HT-29 (cell line): Measurements from ENCODE around the gene KCNQ1. TPM values are rescaled to one million over a fixed set of nuclear protein-coding genes. Genes with fewer than 3 reads are reported as not detected.

Source experiments
- DNase-seq: peaks from one replicate; pipeline ENCODE4 v3.0.0-alpha.2; 2015; ENCODE audit warnings: low spot score
- total RNA-seq: library from RNA; depleted of rRNA; stranded (reverse); fragments of >200 nt; shearing (Covaris generic); gene quantifications from 2 replicates; pipeline ENCODE4 v1.2.3, GENCODE V29; 2014

The KCNQ1 gene
- total RNA-seq, 1 experiment from 2014 or later = 9.9 TPM

GRCh38 chr11:2870969-2871680 lies 426.3 kb downstream of the KCNQ1 start:
- no peak for DNase-seq

DNA sequence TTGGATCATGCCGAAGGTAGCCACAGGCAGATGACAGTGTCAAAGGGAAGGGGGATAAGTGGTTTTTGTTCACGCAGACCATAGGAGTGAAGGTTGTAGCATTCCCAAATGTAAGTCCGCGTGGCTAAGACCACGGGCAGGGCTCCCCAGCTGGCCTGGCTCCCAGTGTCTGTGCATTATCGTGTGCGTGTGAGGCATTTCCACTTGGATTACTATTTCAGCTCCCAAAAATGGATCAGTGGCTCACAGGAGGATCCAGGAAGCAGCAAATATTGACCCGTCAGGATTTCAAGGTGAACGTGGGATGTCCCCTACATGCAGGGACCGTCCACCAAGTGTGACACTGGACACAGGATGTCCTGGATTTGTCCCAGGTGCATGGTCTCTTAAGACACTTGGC lies 430.2 kb downstream of the KCNQ1 start:
- no peak for DNase-seq

DNA sequence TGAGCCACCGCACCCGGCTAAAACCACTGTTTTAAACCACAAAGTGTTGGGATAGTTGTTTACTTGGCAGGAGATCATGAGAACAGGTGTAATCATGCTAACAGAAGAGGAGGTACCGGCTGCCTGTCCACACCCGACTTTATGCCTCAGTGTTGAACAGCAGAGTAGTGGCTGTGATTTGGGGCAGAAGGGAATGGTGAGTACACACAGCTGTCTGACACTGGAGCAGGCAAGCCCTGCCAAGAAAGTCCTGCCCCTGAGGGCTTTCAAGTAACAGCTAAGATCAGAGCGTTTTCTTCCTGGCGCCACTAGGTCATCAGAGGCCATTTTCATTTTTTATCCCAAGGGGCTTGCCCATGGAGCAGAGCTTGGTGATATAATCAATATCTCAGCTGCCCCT lies 432.7 kb downstream of the KCNQ1 start:
- no peak for DNase-seq

DNA sequence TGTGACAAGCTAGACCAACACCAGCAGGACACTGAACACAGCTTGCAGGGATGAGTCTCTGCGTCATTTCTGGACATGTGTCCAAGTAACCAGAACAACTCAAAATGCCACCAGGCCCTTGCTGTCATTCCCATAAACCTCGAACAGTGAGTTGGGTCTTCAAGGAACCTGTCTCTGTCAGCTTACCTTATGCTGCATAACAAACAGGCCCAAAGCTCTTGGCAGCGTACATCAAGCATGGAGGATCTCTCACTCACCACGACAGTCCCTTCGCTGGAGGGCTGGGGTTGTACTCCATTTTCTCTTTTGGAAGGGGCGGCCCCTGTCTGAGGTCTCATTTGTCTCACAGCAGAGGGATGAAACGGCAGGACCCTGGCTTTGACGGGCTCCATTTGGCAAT lies 434.0 kb downstream of the KCNQ1 start:
- no peak for DNase-seq

GRCh38 chr11:2880646-2881045 lies 435.8 kb downstream of the KCNQ1 start:
- DNase-seq = no peak

DNA sequence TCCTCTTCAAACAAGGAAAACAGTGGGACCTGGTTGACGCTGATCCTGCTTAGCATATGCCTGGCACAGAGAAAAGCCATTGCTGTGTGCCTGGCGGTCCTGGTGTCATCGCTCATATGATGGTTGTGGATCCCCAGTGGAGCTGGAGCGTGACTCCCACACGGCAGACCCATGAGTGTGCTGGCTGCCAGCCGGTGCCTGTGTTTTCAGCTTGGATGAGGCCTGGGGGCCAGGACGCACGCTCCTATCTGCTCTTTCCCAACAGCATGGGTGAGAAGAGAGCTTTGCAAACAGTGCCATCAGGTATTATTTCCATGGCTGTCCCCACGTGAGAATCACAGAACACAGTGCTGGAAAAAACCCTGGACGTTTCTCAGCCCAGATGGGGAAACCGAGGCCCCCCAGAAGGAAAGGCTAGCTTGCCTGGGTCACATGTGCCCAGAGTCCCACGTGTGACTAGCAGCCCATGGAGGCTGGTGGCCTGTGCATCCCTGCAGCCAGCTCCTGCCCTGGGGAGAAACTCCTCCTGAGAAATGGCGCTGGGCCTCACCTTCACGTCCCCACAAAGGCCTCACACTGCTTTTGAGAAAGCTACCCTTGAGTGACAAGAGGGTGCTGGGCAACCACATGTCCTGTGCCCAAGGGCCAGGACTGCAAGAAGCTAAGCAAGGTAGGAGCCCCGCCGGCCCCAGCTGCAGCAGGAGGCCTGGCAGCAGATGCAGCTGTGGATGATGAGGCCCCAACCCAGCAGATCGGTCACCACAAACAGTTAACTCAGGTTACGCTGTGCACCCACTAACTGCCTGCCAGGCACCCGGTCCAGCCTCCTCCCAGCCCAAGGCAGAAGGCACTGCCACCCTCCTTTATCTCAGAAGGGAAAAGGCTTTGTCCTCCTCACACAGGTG lies 436.5 kb downstream of the KCNQ1 start:
- DNase-seq = no peak

- no peak for DNase-seq
Measured at GRCh38 chr11:2881981-2882375, 437.2 kb downstream of the KCNQ1 start.

GRCh38 chr11:2882396-2883110 lies 437.7 kb downstream of the KCNQ1 start:
- DNase-seq = no peak

- no peak for DNase-seq
Measured at GRCh38 chr11:2883640-2883978, 438.8 kb downstream of the KCNQ1 start.

DNA sequence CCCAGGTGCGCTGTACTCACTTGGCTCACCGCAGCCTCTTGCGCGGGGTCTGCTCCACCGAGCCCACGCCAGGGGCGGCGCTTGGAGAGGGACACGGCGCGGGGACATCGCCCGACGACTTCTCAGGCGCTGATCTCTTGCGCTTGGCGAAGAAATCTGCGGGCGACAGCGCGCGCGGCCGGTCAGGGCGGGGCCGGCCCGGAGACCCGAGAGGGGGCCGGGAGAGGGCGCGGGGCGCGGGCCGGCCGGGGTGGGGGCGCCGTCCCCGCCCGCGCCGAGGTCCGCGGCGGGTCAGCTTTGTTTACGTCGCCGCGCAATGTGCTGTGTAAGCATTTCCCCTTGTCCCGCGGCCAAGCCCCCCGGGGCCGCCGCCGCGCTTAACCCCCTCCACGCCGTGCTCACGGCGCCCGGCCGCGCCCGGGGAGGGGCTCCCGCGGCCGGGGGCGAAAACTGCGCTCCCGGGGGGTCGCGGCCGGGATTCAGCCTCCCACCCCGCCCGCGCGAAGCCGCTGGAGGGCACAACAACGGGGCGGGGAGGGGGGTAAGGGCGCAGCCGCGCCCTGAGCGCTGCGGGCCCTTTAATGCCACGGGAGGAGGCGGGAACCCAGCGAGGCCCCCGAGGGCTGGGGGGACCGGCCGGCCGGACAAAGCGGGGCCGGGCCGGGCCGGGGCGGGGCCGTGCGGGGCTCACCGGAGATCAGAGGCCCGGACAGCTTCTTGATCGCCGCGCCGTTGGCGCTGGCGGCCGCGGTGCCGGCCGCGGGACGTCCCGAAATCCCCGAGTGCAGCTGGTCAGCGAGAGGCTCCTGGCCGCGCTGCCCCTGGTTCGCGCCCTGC lies 439.4 kb downstream of the KCNQ1 start:
- DNase-seq = no peak

DNA sequence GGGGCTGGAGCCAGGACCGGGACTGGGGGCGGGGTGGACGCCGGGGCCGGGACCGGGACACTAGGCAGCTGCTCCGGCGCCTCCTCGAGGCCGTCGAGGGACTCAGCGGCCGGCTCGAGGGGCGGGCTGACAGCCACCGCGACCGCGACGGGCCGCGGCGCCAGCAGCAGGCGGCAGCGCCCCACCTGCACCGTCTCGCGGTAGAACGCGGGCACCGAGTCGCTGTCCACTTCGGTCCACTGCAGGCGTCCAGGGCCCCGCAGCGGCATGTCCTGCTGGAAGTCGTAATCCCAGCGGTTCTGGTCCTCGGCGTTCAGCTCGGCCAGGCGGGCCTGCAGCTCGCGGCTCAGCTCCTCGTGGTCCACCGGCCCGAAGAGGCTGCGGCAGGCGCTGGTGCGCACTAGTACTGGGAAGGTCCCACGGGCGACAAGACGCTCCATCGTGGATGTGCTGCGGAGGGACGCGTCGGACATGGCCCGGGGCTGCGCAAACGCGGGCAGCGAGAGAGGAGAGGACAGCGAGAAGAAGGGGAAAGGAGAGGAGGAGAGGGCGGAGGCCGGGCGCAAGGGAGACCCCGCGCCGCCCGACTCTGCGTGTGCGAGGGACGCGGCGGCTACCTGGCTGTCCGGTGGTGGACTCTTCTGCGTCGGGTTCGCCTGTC lies 440.3 kb downstream of the KCNQ1 start:
- DNase-seq = peak; percentile 75

- DNase-seq = peak; percentile 65
Measured at GRCh38 chr11:2885678-2886081, 440.9 kb downstream of the KCNQ1 start, which contains the start of gene CDKN1C. CDKN1C (minus strand) TSS chr11:2885775; CDS start chr11:2885456, 319 bp downstream.

GRCh38 chr11:2886191-2886894 lies 441.5 kb downstream of the KCNQ1 start:
- DNase-seq = no peak

DNA sequence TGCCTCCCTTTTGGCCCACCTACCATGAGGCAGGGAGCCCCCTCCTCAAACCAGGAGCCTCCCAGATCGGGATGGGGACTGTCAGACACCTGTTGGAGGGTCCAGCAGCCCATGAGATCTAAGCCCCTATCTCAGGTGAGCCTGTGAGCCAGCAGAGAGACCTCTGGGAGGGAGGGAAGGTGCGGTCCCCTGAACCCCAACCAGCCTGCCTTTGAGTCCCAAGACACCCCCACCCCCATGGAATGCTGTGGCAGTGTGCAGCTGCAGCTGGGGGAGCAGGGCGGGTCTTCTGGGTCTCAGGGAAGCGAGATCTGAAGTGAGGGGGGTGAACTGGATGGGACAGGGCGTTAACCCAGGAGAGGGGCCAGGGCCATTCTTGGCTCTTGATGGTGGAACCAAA lies 442.1 kb downstream of the KCNQ1 start:
- DNase-seq = no peak

DNA sequence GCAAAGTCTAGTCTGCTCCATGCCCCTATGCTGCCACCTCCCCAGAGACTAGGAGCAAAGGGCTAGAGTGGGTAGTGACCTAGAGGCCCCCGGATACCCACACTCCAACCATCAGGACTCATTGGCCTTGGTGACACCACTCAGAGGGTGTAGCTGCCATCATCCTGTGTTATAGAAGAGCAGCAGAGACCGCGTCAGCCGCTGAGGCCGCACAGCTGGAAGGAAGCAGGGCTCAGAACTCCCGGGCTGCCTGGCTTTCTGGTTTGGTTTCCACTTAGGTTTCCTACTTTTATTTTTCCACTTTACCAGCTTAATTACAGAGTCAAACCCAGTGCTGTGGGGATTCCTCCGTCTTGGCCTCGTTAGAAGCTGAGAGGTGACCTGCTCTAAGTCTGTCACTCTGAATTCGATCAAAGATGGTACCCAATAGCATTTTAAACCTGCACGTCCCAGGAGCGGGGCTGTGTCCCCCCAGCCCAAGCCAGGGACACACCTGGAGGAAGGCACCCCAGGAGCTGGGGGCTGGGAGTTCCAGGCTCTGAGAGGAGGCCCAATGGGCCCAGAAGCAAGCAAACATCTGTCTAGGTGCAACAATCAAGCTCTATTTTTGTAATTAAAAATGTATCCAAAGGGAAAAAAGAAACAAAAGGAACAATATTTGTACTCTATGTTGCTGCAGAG lies 442.8 kb downstream of the KCNQ1 start:
- no peak for DNase-seq

GRCh38 chr11:2888266-2888968 lies 443.6 kb downstream of the KCNQ1 start:
- peak; percentile 97 for DNase-seq

DNA sequence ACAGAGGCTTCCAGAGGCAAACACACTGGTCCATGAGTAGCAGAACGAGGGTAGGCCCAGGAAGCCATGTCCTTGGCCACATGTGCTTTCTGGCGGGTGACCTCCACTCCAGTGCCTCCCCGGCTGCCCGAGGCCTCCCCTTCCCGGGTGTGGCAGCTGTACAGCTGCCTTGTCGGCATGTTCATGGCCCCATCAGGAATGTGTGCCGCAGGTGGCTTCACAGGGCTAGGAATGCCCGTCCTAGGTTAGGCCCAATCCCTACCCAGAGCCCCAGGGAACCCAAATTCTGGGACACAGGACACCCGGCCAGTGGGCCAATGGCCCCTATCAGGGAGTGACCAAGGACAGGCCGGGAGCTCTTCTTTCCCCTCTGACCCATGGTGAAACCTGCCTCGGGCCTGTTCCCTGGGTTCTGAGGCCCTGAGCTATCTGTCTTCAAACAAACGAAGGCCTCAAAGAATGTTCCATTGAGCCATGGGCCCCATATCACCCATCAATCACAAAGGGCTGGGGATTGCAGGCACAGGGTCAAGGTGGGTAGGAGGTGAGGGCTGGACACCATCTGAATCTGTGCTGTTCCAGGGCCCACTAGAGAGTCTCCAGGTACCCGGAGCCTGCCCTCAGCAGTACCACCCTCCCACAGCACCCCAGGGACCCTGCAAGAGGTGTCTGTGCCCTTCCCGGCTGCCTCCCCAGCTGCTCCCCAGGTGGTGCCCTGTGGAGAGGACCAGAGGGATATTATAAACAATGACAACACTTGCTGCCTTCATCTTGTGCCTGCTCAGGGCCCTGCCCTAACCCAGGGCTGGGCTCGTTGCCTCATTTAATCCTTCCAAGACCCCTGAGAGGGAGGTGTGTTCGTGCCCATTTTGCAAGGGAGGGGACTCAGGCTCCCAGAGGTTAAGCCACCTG lies 444.8 kb downstream of the KCNQ1 start:
- no peak for DNase-seq
